NB4 (cell line): ENCODE measurements around the gene DNAJA3.

ENCODE experiments used
- MAX ChIP-seq: IDR thresholded peaks from 2 replicates; pipeline ENCODE4 v1.6.1; 2011; ENCODE audit warnings: low read depth, low read length
- MYC ChIP-seq: IDR thresholded peaks from 2 replicates; pipeline ENCODE4 v1.6.1; 2011; ENCODE audit warnings: low read depth, low read length
- POLR2A ChIP-seq: IDR thresholded peaks from 2 replicates; pipeline ENCODE4 v1.6.1; 2011; ENCODE audit warnings: mild to moderate bottlenecking; ENCODE audit not compliant: insufficient read length; ENCODE audit errors: extremely low read depth
- TF ChIP-seq, protein P1 (sequence below): IDR thresholded peaks from one replicate; pipeline ENCODE4 v1.5.1; 2012; ENCODE audit warnings: low read depth, low read length

GRCh38 chr16:4407543-4408322, 17.9 kb upstream of the DNAJA3 start:
- TF ChIP-seq, protein P1, sequence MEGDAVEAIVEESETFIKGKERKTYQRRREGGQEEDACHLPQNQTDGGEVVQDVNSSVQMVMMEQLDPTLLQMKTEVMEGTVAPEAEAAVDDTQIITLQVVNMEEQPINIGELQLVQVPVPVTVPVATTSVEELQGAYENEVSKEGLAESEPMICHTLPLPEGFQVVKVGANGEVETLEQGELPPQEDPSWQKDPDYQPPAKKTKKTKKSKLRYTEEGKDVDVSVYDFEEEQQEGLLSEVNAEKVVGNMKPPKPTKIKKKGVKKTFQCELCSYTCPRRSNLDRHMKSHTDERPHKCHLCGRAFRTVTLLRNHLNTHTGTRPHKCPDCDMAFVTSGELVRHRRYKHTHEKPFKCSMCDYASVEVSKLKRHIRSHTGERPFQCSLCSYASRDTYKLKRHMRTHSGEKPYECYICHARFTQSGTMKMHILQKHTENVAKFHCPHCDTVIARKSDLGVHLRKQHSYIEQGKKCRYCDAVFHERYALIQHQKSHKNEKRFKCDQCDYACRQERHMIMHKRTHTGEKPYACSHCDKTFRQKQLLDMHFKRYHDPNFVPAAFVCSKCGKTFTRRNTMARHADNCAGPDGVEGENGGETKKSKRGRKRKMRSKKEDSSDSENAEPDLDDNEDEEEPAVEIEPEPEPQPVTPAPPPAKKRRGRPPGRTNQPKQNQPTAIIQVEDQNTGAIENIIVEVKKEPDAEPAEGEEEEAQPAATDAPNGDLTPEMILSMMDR, result no peak
- no peak for TF ChIP-seq POLR2A
- no peak for TF ChIP-seq MAX
- TF ChIP-seq MYC, result no peak
